Lung (tissue), 12 donors: Measurements from ENCODE around the gene THSD7A. TPM values are rescaled to one million over a fixed set of nuclear protein-coding genes. Genes with fewer than 3 reads are reported as not detected.
A peak's percentile ranks its signal among the peaks of the same experiment; 100 is the strongest.

Source experiments
- ATAC-seq: fragments of 200-7000 bp; cut with Tn5 transposase; one replicate; pipeline ENCODE4 v1.9.1; 2020; ENCODE audit warnings: moderate number of reproducible peaks; ENCODE audit not compliant: insufficient read depth, low FRiP score
- DNase-seq, 3 donors: peaks; one replicate each; pipeline ENCODE4 v3.0.0-alpha.2; 2013 to 2017
- H3K27ac ChIP-seq, 2 donors: one replicate each; pipeline ENCODE4 v1.5.1; 2013; ENCODE audit warnings: mild to moderate bottlenecking in 2 of 2, moderate library complexity in 2 of 2, control low read depth in 1 of 2, inconsistent platforms in 1 of 2, low read depth in 1 of 2, low read length in 1 of 2
- H3K27me3 ChIP-seq, 3 donors: one replicate each; pipeline ENCODE4 v1.5.1; 2013; ENCODE audit warnings: low read length in 2 of 3; ENCODE audit not compliant: control insufficient read depth in 3 of 3, insufficient read depth in 3 of 3
- H3K36me3 ChIP-seq, 4 donors: one replicate each; pipeline ENCODE4 v1.5.1; 2013; ENCODE audit warnings: low read length in 4 of 4, mild to moderate bottlenecking in 1 of 4, moderate library complexity in 1 of 4; ENCODE audit not compliant: control insufficient read depth in 4 of 4, insufficient read depth in 4 of 4
- H3K4me1 ChIP-seq, 5 donors: one replicate each; pipeline ENCODE4 v1.5.1; 2013; ENCODE audit warnings: low read length in 5 of 5, mild to moderate bottlenecking in 2 of 5, moderate library complexity in 1 of 5; ENCODE audit not compliant: control insufficient read depth in 5 of 5, insufficient read depth in 5 of 5
- H3K4me3 ChIP-seq: one replicate; pipeline ENCODE4 v1.5.1; 2013; ENCODE audit warnings: mild to moderate bottlenecking, control low read depth, moderate library complexity
- H3K9ac ChIP-seq, 2 donors: one replicate each; pipeline ENCODE4 v1.5.1; 2013; ENCODE audit warnings: low read length in 2 of 2, control low read depth in 1 of 2; ENCODE audit not compliant: insufficient read depth in 1 of 2
- H3K9me3 ChIP-seq, 4 donors: one replicate each; pipeline ENCODE4 v1.5.1; 2013; ENCODE audit warnings: low read length in 3 of 4, mild to moderate bottlenecking in 1 of 4, moderate library complexity in 1 of 4; ENCODE audit not compliant: control insufficient read depth in 4 of 4, insufficient read depth in 3 of 4
- CTCF ChIP-seq: IDR thresholded peaks from 2 replicates; pipeline ENCODE4 v1.5.1; 2012; ENCODE audit warnings: mild to moderate bottlenecking; ENCODE audit errors: control extremely low read depth, extremely low read depth
- WGBS, 2 donors: extraction: QIAGEN DNeasy Blood & Tissue Kit; methylation state at CpG; one replicate each; pipeline ENCODE4 v1.1.7; 2013; 5-methylcytosine and 5-hydroxymethylcytosine counted together
- polyA plus RNA-seq, 2 donors: library from polyadenylated mRNA; stranded (reverse); fragments of 200-250 nt; gene quantifications; one replicate each; pipeline ENCODE4 v1.2.1, GENCODE V29; 2013
- total RNA-seq, 2 donors: library from RNA; depleted of rRNA in 1 of 2; stranded (reverse); fragments of >200 nt in 1 of 2; gene quantifications; one replicate each; pipeline ENCODE4 v1.2.1, GENCODE V29; 2014 to 2021
- donor health status: control.
- donor health status: control.
- donor health status: Bipolar disorder and iron deficiency.
- donor health status: healthy.
- donor health status: DM: yes; HTN: yes; CAD: no.

The THSD7A gene
- total and polyA plus RNA-seq, 4 donors: 0.53 to 12.1 (median 4.5) TPM

GRCh38 chr7:11655163-11655562 lies 176.8 kb downstream of the THSD7A start:
- no peak for DNase-seq
- no peak for ATAC-seq
- H3K9me3 ChIP-seq: peaks cover 0 to 1% (median 0%) of the 10 kb centered on the region in 4 donors

GRCh38 chr7:11650500-11650899 lies 181.5 kb downstream of the THSD7A start:
- Histone ChIP-seq H3K27me3 (no peaks in the 10 kb centered on the region), H3K9ac (no peak overlapping the region), H3K27ac (no peak overlapping the region), H3K4me3 (no peak overlapping the region), H3K36me3 (no peaks in the 10 kb centered on the region), H3K9me3 (peaks cover 0 to 1% (median 0%) of the 10 kb centered on the region in 4 donors), H3K4me1 (peaks cover 0 to 3% (median 0%) of the 10 kb centered on the region in 5 donors)
- DNase-seq (no peak), ATAC-seq (no peak)
- 87 to 88% methylated on average over 3 of the region's 3 CpGs for WGBS, 2 donors
- no peak for TF ChIP-seq CTCF

More at GRCh38 chr7:11655163-11655562, 176.8 kb downstream of the THSD7A start:
- Histone ChIP-seq H3K36me3 (no peaks in the 10 kb centered on the region), H3K4me3 (no peak overlapping the region), H3K27ac (no peak overlapping the region), H3K4me1 (no peaks in the 10 kb centered on the region), H3K27me3 (no peaks in the 10 kb centered on the region), H3K9ac (no peak overlapping the region)
- no peak for TF ChIP-seq CTCF

GRCh38 chr7:11650030-11650429 lies 182.0 kb downstream of the THSD7A start:
- no peak for DNase-seq
- Histone ChIP-seq H3K36me3 (no peaks in the 10 kb centered on the region), H3K27me3 (no peaks in the 10 kb centered on the region), H3K27ac (no peak overlapping the region), H3K4me1 (peaks cover 0 to 3% (median 0%) of the 10 kb centered on the region in 5 donors), H3K9ac (no peak overlapping the region), H3K9me3 (peaks cover 0 to 1% (median 0%) of the 10 kb centered on the region in 4 donors), H3K4me3 (no peak overlapping the region)
- TF ChIP-seq CTCF: no peak
- no peak for ATAC-seq
- WGBS, 2 donors: 78 to 80% methylated on average over 2 of the region's 2 CpGs

- Histone ChIP-seq H3K4me3 (no peak overlapping the region), H3K36me3 (no peaks in the 10 kb centered on the region), H3K27me3 (no peaks in the 10 kb centered on the region), H3K9me3 (peaks cover 0 to 1% (median 0%) of the 10 kb centered on the region in 4 donors), H3K9ac (no peak overlapping the region), H3K27ac (no peak overlapping the region), H3K4me1 (peaks cover 0 to 3% (median 0%) of the 10 kb centered on the region in 5 donors)
- peak in 2 of 3 donors; percentile 23 to 34 for DNase-seq
- no peak for TF ChIP-seq CTCF
- ATAC-seq: no peak
These were observed 183.0 kb downstream of the THSD7A start for GRCh38 chr7:11648980-11649379.
